HG02885 (cell line): ENCODE measurements around the gene MAP10.

Experiments used
- ATAC-seq: cut with Tn5 transposase; IDR thresholded peaks from one replicate; pipeline ENCODE4 v1.9.1; 2021; ENCODE audit warnings: mild to moderate bottlenecking; ENCODE audit not compliant: unreplicated experiment, poor library complexity

Gene MAP10

GRCh38 chr1:232851532-232851931, 46.3 kb downstream of the MAP10 start:
- no peak for ATAC-seq

GRCh38 chr1:232853994-232854797, 49.0 kb downstream of the MAP10 start:
- ATAC-seq: no peak

GRCh38 chr1:232854798-232855159, 49.6 kb downstream of the MAP10 start:
- no peak for ATAC-seq

GRCh38 chr1:232856541-232856940, 51.3 kb downstream of the MAP10 start:
- ATAC-seq: no peak
